ENCODE measurements around the gene TRIP12. TPM values are rescaled to one million over a fixed set of nuclear protein-coding genes. Genes with fewer than 3 reads are reported as not detected.

TRIP12 gene
- total and polyA plus RNA-seq, 2 of the 4 experiments (the other 2 are of a cell fraction) = 51.6 to 209 TPM

DNA sequence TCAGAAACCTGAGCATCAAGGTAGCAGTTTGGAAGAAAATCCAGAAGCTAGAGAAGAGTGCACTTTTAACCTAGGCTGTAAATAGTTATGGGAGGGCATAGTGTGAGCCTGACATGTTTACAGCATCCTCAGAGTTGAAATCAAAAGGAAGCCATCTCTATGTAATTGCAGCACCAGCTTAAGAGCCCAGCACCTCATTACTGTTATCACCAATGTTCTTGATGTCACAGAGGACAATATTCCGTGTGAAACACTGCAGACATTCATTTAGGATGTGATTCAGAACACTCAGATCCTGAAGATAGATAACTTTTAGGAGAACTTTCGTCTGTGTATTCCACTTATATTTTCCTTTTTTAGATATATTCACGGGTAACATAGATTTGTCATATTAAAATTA, 48.6 kb upstream of the TRIP12 start:
- no peak overlapping the region for H2BK20ac ChIP-seq (ENCODE audit: low read depth, low read length)
- H2AK9ac ChIP-seq (replicated peaks; ENCODE audit: low read depth, low read length, poor library complexity) = no peak overlapping the region
- no peak for DNase-seq
- no peaks in the 10 kb centered on the region for H3K9me3 ChIP-seq (ENCODE audit: control insufficient read depth, insufficient read depth, low read length)
- no peak overlapping the region for H4K91ac ChIP-seq (ENCODE audit: insufficient read depth, low read depth, low read length)
- H3K4me2 ChIP-seq (ENCODE audit: low read depth, low read length) = no peak overlapping the region
- H2AFZ ChIP-seq (replicated peaks; ENCODE audit: low read length, poor library complexity) = no peak overlapping the region
- H4K5ac ChIP-seq (ENCODE audit: low read depth, low read length) = no peak overlapping the region
- no TSS peak for BruUV-seq (replicated peaks)
- H4K20me1 ChIP-seq (ENCODE audit: insufficient read depth, low read length) = no peaks in the 10 kb centered on the region
- H3K36me3 ChIP-seq (ENCODE audit: control insufficient read depth, insufficient read depth, low read length) = no peaks in the 10 kb centered on the region
- no CpG with 5 or more reads among the region's 3 CpGs for WGBS, 2 experiments (ENCODE audit: extremely low coverage in 2 of 2, insufficient read length in 1 of 2)
- intact Hi-C loops (cut with micrococcal nuclease) (no loop called here), dilution Hi-C loops (cut with HindIII; ENCODE audit: low sequenced_read_pairs, unreplicated experiment) (no loop called here), in situ Hi-C loops (cut with MboI; ENCODE audit: low sequenced_read_pairs) (no loop called here)
- no peak overlapping the region for H2AK5ac ChIP-seq (ENCODE audit: low read depth, low read length)
- no peak overlapping the region for H3K9ac ChIP-seq (ENCODE audit: low read depth, low read length)
- H3K23ac ChIP-seq (ENCODE audit: low read depth, low read length) = no peak overlapping the region
- H3K14ac ChIP-seq (replicated peaks; ENCODE audit: low read depth, low read length) = no peak overlapping the region
- ChIA-PET CTCF (interaction anchor here (0.6 kb wide), 1 partner anchor 44 kb away, joined by 3 read pairs; no protein-coding TSS in a partner anchor), POLR2A (ENCODE audit: unreplicated experiment) (no interaction called here)
- H4K8ac ChIP-seq (ENCODE audit: low read depth in 2 of 2, low read length in 2 of 2) = no peak overlapping the region
- peaks cover 2% of the 10 kb centered on the region; the same call in 1 of the 2 replicates for H3K4me1 ChIP-seq (ENCODE audit: control insufficient read depth, insufficient read depth, low read length)
- no peak overlapping the region for H3K4me3 ChIP-seq (ENCODE audit: insufficient read depth, low read depth, low read length)
- H3K18ac ChIP-seq (ENCODE audit: low read depth, low read length) = no peak overlapping the region
- no peak overlapping the region for H3K27ac ChIP-seq (ENCODE audit: insufficient read depth, low read length)
- no peak for ATAC-seq (ENCODE audit: low read depth)
- no peak overlapping the region for H2BK120ac ChIP-seq (ENCODE audit: low read depth, low read length)
- H3K9me1 ChIP-seq (ENCODE audit: insufficient read depth, low read length) = no peaks in the 10 kb centered on the region
- TF ChIP-seq, protein P1, sequence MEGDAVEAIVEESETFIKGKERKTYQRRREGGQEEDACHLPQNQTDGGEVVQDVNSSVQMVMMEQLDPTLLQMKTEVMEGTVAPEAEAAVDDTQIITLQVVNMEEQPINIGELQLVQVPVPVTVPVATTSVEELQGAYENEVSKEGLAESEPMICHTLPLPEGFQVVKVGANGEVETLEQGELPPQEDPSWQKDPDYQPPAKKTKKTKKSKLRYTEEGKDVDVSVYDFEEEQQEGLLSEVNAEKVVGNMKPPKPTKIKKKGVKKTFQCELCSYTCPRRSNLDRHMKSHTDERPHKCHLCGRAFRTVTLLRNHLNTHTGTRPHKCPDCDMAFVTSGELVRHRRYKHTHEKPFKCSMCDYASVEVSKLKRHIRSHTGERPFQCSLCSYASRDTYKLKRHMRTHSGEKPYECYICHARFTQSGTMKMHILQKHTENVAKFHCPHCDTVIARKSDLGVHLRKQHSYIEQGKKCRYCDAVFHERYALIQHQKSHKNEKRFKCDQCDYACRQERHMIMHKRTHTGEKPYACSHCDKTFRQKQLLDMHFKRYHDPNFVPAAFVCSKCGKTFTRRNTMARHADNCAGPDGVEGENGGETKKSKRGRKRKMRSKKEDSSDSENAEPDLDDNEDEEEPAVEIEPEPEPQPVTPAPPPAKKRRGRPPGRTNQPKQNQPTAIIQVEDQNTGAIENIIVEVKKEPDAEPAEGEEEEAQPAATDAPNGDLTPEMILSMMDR (conservative IDR thresholded peaks at IDR 0.05; ENCODE audit: low read depth, low read length) = no peak
- TF ChIP-seq RCOR1 (IDR thresholded peaks at IDR 0.05; ENCODE audit: insufficient replicate concordance, low read length) (no peak), RFX5 (IDR thresholded peaks at IDR 0.05; ENCODE audit: low read depth, low read length) (no peak)
- no peaks in the 10 kb centered on the region for H3K79me1 ChIP-seq (ENCODE audit: low read depth in 1 of 2, low read length in 2 of 2)
- no peak overlapping the region for H2BK5ac ChIP-seq (ENCODE audit: low read depth, low read length, poor library complexity, severe bottlenecking)
- H3K4ac ChIP-seq (ENCODE audit: low read depth, low read length) = no peak overlapping the region
- H2BK15ac ChIP-seq (ENCODE audit: low read depth, low read length) = no peak overlapping the region
- H3K56ac ChIP-seq (ENCODE audit: extremely low read depth, insufficient read depth, low read length) = no peak overlapping the region
- no peaks in the 10 kb centered on the region for H3K27me3 ChIP-seq (ENCODE audit: control insufficient read depth, insufficient read depth, low read length)
